Measurements from ENCODE around the gene OR10D3. TPM values are rescaled to one million over a fixed set of nuclear protein-coding genes. Genes with fewer than 3 reads are reported as not detected.
"Not testable (repeated sequence)": the region's sequence is repeated elsewhere in the genome, so short reads cannot be mapped to it uniquely, and the experiment has no call there.

The OR10D3 gene
- total and polyA plus RNA-seq, 12 donors: not detected

DNA sequence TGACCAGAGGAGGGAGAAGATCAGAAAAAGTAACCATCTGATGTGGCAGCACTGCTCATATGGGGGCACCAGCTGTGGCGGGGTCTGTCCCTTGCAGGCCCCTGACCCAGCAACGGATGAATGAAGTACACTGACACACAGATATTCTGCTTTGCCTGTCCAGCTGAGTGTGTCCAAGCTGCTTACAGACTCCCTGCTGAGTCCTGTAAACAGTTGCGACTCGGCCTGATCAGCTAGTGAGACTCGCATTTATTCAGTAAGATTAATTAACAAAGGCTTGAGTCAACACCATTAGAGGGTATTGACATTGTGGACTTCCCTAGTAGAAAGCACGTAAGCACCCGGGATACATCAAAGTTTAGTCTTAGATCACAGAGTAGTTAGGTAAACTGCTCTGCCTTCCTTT, 15.3 kb upstream of the OR10D3 start:
- 46 to 52% methylated on average over 7 of the region's 7 CpGs for WGBS, 2 donors
- no peak for DNase-seq
- Histone ChIP-seq H3K9me3 (no peaks in the 10 kb centered on the region), H3K27ac (no peak overlapping the region), H3K4me3 (no peak overlapping the region), H3K4me1 (no peaks in the 10 kb centered on the region), H3K36me3 (no peaks in the 10 kb centered on the region), H3K27me3 (peaks cover 0 to 11% (median 0%) of the 10 kb centered on the region in 7 donors)
- TF ChIP-seq, protein P1, sequence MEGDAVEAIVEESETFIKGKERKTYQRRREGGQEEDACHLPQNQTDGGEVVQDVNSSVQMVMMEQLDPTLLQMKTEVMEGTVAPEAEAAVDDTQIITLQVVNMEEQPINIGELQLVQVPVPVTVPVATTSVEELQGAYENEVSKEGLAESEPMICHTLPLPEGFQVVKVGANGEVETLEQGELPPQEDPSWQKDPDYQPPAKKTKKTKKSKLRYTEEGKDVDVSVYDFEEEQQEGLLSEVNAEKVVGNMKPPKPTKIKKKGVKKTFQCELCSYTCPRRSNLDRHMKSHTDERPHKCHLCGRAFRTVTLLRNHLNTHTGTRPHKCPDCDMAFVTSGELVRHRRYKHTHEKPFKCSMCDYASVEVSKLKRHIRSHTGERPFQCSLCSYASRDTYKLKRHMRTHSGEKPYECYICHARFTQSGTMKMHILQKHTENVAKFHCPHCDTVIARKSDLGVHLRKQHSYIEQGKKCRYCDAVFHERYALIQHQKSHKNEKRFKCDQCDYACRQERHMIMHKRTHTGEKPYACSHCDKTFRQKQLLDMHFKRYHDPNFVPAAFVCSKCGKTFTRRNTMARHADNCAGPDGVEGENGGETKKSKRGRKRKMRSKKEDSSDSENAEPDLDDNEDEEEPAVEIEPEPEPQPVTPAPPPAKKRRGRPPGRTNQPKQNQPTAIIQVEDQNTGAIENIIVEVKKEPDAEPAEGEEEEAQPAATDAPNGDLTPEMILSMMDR (IDR thresholded peaks at IDR 0.05): no peak
- intact Hi-C loops (cut with DNase I): no loop called here
- no peak for ATAC-seq

DNA sequence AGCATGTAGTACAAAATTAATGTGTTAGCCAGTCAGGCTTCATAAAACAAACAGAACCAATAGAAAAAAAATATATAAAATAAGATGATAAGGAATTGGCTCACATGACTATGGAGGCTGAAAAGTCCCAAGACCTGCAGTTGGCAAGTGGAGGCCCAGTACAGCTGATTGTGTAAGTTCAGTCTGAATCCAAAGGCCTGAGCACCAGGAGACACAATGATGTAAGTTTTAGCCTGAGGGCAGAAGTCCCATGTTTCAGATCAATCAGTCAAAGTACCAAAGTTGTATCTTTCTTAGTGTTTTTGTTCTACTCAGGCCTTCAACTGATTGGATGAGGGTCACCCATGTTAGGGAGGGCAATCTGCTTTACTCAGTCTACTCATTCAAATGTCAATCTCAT, 14.3 kb upstream of the OR10D3 start:
- H3K4me3 ChIP-seq: no peak overlapping the region
- H3K36me3 ChIP-seq: no peaks in the 10 kb centered on the region
- no peak overlapping the region for H3K27ac ChIP-seq
- H3K9me3 ChIP-seq: no peaks in the 10 kb centered on the region
- H3K4me1 ChIP-seq: no peaks in the 10 kb centered on the region
- DNase-seq: no peak
- peaks cover 0 to 11% (median 0%) of the 10 kb centered on the region in 7 donors for H3K27me3 ChIP-seq
- TF ChIP-seq, protein P1 (IDR thresholded peaks at IDR 0.05): no peak
- intact Hi-C loops (cut with DNase I): no loop called here
- no peak for ATAC-seq

DNA sequence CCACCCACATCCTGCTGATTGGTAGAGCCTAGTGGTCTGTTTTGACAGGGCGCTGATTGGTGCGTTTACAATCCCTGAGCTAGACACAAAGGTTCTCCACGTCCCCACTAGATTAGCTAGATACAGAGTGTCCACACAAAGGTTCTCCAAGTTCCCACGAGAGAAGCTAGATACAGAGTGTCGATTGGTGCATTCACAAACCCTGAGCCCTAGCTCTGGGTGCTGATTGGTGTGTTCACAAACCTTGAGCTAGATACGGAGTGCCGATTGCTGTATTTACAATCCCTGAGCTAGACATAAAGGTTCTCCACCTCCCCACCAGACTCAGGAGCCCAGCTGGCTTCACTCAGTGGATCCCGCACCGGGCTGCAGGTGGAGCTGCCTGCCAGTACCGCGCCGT, 12.8 kb upstream of the OR10D3 start:
- ATAC-seq; H3K4me3 ChIP-seq; H3K4me1 ChIP-seq; intact Hi-C loops (cut with DNase I); H3K9me3 ChIP-seq; H3K36me3 ChIP-seq; H3K27ac ChIP-seq; DNase-seq: not testable (repeated sequence)
- 42 to 60% methylated on average over 1 to 2 of the region's 12 CpGs for WGBS, 2 donors
- H3K27me3 ChIP-seq: peaks cover 0 to 11% (median 0%) of the 10 kb centered on the region in 7 donors

DNA sequence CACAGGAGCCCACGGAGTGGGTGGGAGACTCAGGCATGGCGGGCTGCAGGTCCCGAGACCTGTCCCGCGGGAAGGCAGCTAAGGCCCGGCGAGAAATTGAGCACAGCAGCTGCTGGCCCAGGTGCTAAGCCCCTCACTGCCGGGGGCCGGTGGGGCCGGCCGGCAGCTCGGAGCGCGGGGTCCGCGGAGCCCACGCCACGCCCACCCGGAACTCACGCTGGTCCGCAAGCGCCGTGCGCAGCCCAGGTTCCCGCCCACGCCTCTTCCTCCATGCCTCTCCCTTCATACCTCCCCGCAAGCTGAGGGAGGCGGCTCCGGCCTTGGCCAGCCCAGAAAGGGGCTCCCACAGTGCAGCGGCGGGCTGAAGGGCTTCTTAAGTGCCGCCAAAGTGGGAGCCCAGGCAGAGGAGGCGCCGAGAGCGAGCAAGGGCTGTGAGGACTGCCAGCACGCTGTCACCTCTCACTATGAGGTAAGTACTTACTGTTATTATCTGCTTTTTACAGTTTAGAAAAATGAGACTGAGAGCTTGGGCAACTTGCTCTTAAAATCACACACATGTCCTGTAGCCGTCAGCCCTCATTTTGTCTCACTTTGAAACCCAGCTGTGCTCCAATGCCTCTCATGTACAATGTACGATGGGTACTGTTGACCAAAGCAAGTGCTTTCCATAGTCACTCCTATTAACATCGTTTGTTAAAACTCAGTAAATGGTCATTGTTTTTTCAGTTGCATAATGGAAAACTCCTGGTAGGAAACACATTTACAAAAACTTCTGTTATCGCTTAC, 12.2 kb upstream of the OR10D3 start:
- no peaks in the 10 kb centered on the region for H3K9me3 ChIP-seq
- no peaks in the 10 kb centered on the region for H3K36me3 ChIP-seq
- TF ChIP-seq, protein P1 (IDR thresholded peaks at IDR 0.05): no peak
- H3K27ac ChIP-seq: no peak overlapping the region
- H3K4me1 ChIP-seq: no peaks in the 10 kb centered on the region
- ATAC-seq (no peak), DNase-seq (no peak)
- intact Hi-C loops (cut with DNase I): no loop called here
- H3K27me3 ChIP-seq: peaks cover 0 to 11% (median 0%) of the 10 kb centered on the region in 7 donors
- no peak overlapping the region for H3K4me3 ChIP-seq
- 93 to 94% methylated on average over 30 to 36 of the region's 40 CpGs for WGBS, 2 donors

DNA sequence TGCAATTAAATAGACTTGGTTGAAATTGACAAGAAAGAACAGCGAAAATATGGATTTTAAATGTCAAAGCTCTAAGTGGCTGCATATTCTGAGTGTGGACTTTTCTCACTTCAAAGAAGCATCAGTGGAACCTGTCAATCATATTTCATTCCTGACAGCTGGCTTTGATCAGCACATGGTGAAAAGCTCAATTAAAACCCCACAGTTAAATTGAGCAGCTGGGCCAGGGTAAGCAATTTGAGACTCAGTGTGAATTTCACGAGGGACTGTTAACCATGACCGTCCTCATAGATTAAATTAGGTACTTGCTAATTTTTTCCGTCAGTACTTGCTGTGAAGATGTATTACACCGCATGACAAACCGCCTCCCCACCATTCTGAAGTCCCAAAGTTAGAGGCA, 11.0 kb upstream of the OR10D3 start:
- Histone ChIP-seq H3K9me3 (no peaks in the 10 kb centered on the region), H3K4me1 (no peaks in the 10 kb centered on the region), H3K27ac (no peak overlapping the region), H3K4me3 (no peak overlapping the region), H3K27me3 (peaks cover 0 to 11% (median 0%) of the 10 kb centered on the region in 7 donors), H3K36me3 (no peaks in the 10 kb centered on the region)
- no peak for DNase-seq
- WGBS, 2 donors: 68 to 71% methylated on average over 6 of the region's 6 CpGs
- TF ChIP-seq, protein P1 (IDR thresholded peaks at IDR 0.05): no peak
- intact Hi-C loops (cut with DNase I): no loop called here
- ATAC-seq: no peak
